ENCODE results near the gene CX3CL1.

- TF ChIP-seq CTCF (conservative IDR thresholded peaks at IDR 0.05; ENCODE audit: low read depth, low read length) (no peak), POLR2A (IDR thresholded peaks at IDR 0.05; ENCODE audit: low read depth, low read length) (no peak), SMC3 (IDR thresholded peaks at IDR 0.05; ENCODE audit: low read depth, low read length) (no peak), NFE2L2 (IDR thresholded peaks at IDR 0.05; ENCODE audit: low read depth, low read length) (no peak), RFX5 (IDR thresholded peaks at IDR 0.05; ENCODE audit: low read depth, low read length) (no peak), MXI1 (IDR thresholded peaks at IDR 0.05; ENCODE audit: borderline replicate concordance, low read depth, low read length) (no peak), FOS (IDR thresholded peaks at IDR 0.05; ENCODE audit: low read depth, low read length) (no peak), RAD21 (IDR thresholded peaks at IDR 0.05; ENCODE audit: low read length) (no peak), USF2 (IDR thresholded peaks at IDR 0.05; ENCODE audit: low read depth, low read length) (no peak), ELK1 (IDR thresholded peaks at IDR 0.05; ENCODE audit: borderline replicate concordance, low read depth, low read length) (no peak), RCOR1 (IDR thresholded peaks at IDR 0.05; ENCODE audit: insufficient replicate concordance, low read length) (no peak)
Measured at GRCh38 chr16:57383276-57384247, 11.3 kb downstream of the CX3CL1 start.
